Measurements from ENCODE around the gene MCM10. TPM values are rescaled to one million over a fixed set of nuclear protein-coding genes. Genes with fewer than 3 reads are reported as not detected.
"Not testable (repeated sequence)": the region's sequence is repeated elsewhere in the genome, so short reads cannot be mapped to it uniquely, and the experiment has no call there.

MCM10 gene
- 0.22 TPM for total RNA-seq
- long read RNA-seq, result 0 reads

DNA sequence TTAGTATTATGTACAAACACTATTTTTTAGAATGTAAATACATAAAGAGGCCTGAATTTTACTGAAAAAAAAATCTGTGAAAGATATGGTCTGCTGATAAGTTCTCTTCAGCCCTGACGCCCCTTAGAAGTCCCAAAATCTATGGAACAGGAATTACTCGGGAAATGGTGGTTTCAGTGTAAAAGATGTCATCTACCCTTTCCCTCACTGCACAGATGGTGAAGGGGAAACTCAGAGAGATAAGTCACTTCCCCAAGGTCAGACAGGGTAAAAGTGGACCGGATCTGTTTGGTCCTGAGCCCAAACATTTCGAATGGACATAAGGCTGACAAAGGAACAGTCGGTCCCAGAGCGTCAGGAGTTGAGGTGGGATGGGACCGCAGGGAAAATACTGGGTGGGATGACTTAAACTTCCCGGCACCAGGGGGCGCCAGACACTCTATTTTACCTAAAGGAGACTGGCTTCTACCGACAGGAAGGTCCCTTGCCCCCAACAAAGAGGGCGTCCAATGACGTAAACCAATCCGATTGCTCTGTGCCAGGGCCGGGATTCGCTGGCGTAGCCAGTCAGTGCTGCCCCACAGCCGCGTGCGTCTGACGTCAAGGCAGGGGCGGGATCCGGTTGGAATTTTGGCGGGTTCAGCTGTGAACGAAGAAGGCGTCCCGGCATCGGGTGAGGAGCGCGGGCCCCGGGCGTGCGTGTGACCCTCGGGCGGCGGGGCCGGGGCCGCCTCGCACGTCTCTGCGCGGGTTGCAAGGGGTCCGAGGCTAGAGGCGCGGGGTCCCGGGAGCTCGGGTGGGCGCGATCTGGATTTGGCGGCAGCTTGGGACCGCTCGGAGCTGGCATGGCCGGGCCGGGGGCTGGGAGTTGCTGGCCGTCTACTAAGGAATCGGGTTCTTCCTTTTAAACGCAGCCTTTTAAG, at the start of gene MCM10:
Gene MCM10, plus strand, starts transcription at position 625 of the 923 bp plus-strand sequence. CDS start 2,645 bp downstream, outside the sequence.
- intact Hi-C loops (cut with DNase I), result loop anchor here (5.0 to 10.0 kb wide), 2 partner anchors 141 to 364 kb away; partner anchors contain the start of genes BEND7 and PHYH
- peak; percentile 97 for DNase-seq (ENCODE audit: low spot score)

GRCh38 chr10:13113544-13113943, 47.8 kb upstream of the MCM10 start:
- DNase-seq (ENCODE audit: low spot score), result no peak
- intact Hi-C loops (cut with DNase I), result no loop called here

- intact Hi-C loops (cut with DNase I), result no loop called here
- DNase-seq (ENCODE audit: low spot score), result no peak
Observed at GRCh38 chr10:13115832-13116803, 45.2 kb upstream of the MCM10 start.

DNA sequence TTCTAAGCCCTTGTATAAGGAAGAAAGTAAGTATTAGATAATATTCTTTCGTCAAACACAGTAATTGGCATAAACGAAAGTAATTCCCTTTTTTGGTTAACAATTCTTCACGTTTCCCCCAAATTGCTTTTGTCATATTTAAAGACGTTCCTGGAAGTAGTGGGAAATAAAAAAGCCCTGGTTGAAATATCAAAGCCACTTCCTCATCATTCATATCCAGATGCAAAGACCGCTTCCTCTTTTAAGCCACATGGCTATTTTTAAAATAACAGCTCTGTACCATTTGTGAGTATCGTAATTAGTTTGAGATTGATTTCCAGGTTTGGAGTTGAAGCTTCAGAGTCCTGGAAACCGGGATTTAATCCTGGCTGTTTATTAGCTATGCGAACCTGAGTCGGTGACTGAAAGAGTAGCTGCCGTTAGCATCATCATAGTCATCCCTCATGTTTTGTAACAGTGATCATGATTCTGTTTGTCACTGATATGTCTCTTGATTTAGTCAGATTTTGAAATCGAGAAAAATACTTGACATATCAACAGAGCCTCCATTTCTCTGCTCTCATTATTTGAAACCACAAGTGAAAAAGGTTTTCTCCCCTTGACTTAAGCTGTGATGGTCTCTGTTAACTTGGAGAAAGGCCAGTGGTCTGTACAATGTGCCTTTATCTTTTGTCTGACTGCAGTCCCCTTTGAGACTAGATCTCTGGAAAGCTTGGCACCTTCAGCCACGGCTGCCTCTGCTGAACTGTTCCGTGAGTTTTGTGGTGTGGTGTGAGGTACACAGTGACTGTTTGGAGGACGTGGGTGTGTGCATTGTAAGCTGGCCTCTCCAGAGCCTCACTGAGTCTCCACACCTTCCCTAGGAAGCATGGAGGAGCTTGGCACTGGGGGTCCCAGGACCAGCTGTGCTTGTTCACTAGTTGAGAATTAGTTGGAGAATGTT, 43.2 kb upstream of the MCM10 start:
- intact Hi-C loops (cut with DNase I), result no loop called here
- DNase-seq (ENCODE audit: low spot score), result no peak

DNA sequence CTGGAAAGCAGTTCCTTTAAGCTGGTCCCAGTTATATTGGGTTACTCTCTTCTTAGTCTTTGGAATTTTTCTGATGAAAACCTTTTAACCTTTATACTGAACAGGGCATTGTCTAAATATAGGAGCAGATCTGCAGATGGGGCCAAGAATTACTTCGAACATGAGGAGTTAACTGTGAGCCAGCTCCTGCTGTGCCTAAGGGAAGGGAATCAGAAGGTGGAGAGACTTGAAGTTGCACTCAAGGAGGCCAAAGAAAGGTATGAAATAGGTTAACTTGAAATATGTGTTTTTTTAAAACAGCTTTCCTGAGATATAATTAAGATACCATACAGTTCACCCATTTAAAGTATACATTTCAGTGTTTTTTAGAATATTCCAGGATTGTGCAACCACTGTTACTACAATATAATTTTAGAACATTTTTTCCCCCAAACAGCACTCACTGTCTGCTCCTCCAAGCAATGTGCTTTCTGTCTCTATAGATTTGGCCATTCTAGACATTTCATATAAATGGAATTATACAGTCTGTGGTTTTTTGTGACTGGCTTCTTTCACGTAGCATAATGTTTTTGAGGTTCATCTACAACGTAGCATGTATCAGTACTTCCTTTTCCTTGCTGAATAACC, 42.5 kb upstream of the MCM10 start:
- intact Hi-C loops (cut with DNase I), result no loop called here
- no peak for DNase-seq (ENCODE audit: low spot score)

- DNase-seq (ENCODE audit: low spot score), result no peak
Observed at GRCh38 chr10:13120786-13121499, 40.4 kb upstream of the MCM10 start.

GRCh38 chr10:13121500-13121854, 39.9 kb upstream of the MCM10 start:
- intact Hi-C loops (cut with DNase I), result no loop called here
- DNase-seq (ENCODE audit: low spot score), result no peak

More at GRCh38 chr10:13120786-13121499, 40.4 kb upstream of the MCM10 start:
- intact Hi-C loops (cut with DNase I), result no loop called here

- no peak for DNase-seq (ENCODE audit: low spot score)
- intact Hi-C loops (cut with DNase I), result no loop called here
Observed at GRCh38 chr10:13136651-13137050, 24.7 kb upstream of the MCM10 start.

DNA sequence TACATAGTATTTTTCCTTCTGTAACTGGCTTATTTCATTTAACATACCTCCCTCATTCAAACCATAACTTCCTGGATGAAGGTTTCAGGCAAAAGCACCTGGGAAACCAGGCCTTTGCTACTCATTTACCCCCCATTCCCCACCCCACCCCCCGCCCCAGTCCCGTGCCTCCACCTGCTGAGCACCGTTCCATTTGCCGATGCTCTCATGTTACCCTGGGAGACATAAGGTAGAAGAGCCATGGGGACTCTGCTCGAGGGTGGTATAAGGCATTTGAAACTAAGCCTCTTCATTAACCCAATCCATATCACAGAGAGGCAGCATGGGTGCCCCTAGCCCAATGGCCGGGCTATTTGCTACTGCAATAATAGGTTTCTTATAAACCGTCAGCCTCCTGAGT, 22.2 kb upstream of the MCM10 start:
- intact Hi-C loops (cut with DNase I), result no loop called here

DNA sequence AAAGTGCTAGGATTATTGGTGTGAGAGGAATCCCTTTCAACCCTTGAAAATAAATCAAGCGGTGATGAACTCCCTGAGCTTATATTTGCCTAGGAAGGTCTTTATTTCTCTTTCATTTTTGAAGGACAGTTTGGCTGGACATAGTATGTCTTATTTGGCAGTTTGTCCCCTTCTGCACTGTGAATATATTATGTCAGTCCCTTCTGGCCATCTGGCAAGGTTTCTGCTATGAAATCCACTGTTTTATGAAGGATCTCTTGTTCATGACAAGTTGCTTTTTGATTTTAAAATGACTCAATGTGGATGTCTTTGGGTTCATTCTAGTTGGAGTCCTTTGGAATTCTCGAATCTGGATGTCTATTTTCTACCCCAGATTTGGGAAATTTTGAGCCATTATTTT, 21.7 kb upstream of the MCM10 start:
- intact Hi-C loops (cut with DNase I), result no loop called here
- DNase-seq (ENCODE audit: low spot score), result no peak

More for the DNA sequence above, 22.2 kb upstream of the MCM10 start:
- DNase-seq (ENCODE audit: low spot score), result no peak

DNA sequence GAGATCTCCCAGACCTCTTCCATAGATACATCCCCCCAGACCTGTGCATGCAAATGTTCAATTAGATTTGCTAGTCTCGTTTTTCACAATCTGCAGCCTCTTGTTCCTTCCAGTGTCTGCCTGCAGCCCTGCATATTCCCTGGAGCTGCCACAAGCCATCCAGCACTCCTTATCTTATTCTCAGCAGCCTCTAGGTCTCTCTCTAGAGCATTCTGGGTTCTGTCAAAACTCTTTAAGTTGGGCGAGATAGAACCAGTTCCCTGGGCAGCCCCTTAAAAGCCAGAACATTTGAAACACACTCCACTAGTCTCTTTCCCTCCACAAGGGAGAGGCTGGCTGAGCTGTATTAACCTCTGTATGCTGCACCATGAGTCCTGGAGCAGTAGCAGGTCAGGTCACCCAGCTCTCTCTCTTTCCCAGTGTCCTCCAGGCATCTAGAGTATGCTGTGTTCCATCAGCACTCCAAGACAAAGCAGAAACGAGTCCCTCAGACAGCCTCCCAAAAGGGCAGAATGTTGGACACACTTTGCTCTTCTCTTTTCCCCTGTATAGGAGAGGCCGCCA, 20.6 kb upstream of the MCM10 start:
- no peak for DNase-seq (ENCODE audit: low spot score)
- intact Hi-C loops (cut with DNase I), result no loop called here

DNA sequence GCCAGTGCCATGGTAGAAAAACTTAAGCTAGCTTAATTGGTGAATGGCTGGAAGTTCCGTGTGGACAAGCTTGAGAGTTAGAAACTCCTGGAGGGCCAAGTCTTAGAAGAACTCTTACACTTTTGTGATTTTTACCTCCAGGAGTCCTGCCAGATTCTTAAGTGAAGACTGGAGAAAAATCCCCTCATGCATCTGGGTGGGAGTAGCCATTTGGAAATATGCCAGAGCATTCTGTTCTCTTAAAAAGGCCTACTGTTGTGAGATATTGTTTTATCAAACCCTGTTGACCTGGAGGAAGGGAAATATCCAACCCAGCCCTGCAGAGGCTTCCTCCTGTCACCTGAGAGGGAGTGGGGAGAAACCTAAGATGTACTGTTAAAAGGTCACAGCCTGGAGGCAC, 17.6 kb upstream of the MCM10 start:
- DNase-seq (ENCODE audit: low spot score), result no peak
- intact Hi-C loops (cut with DNase I), result no loop called here

DNA sequence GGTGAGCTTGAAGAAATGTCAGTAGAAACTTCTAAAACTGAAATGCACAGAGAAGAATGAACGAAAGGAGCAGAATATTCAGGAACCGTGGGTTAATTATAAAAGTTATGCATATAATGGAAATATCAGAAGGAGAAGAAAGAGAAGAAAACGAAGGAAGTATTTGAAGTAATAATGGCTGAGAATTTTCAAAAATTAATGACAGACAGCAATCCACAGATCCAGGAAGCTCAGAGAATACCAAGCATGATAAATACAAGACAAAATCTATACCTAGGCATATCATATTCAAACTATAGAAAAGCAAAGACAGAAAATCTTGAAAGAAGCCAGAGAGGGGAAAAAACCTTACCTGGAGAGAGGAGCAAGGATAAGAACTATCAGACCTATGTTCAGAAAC, 16.5 kb upstream of the MCM10 start:
- intact Hi-C loops (cut with DNase I), result no loop called here
- no peak for DNase-seq (ENCODE audit: low spot score)

DNA sequence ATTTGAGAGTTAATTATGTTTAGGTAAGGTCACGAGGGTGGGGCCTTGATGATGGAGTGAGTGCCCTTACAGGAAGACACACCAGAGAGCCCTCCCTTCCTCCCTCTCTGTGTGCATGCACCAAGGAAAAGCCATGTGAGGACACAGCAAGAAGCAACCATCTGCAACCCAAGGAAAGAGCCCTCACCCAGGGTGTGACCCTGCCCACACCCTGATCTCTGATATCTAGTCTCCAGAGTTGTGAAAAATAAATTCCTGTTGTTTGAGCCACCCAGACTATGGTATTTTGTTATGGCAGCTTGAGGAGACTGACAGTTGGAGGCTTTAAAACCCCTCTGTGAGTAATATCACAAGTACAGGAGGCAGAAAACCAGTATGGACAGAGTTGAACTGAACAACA, 15.0 kb upstream of the MCM10 start:
- intact Hi-C loops (cut with DNase I), result no loop called here
- no peak for DNase-seq (ENCODE audit: low spot score)

DNA sequence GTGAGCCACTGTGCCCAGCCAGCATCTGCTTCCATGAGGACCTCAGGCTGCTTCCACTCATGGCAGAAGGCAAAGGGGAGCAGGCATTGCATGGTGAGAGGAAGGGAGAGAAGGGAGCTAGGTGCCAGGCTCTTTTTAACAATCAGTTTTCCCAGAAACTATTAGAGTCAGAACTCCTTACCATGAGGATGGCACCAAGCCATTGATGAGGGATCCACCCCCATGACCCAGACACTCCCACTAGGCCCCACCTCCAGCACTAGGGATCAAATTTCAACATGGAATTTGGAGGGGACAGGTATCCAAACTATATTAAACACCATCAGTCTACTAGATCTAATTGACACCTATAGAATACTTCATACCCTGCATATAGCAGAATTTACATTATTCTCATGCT, 14.2 kb upstream of the MCM10 start:
- intact Hi-C loops (cut with DNase I), result no loop called here
- DNase-seq (ENCODE audit: low spot score), result no peak

DNA sequence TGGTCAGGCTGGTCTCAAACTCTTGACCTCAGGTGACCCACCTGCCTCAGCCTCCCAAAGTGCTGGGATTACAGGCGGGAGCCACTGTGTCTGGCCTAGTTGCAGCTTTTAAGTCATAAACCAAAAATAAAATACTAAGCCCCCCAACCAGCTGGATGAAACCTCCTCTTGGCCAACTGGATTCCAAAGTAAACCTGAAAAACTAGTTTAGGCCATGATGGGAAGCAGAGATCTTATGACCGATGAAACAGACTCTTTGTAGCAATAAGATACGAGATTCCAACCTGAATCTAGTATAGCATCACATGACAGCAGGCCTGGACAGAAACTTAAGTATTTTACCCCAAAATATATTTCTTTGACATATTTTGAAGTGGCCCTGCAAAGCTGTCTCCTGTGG, 9.1 kb upstream of the MCM10 start:
- no peak for DNase-seq (ENCODE audit: low spot score)
- intact Hi-C loops (cut with DNase I), result no loop called here

DNA sequence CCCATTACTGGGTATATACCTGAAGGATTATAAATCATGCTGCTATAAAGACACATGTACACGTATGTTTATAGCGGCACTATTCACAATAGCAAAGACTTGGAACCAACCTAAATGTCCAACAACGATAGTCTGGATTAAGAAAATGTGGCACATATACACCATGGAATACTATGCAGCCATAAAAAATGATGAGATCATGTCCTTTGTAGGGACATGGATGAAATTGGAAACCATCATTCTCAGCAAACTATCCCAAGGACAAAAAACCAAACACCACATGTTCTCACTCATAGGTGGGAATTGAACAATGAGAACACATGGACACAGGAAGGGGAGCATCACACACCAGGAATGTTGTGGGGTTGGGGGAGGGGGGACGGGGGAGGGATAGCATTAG, 5.5 kb upstream of the MCM10 start:
- intact Hi-C loops (cut with DNase I); DNase-seq (ENCODE audit: low spot score): not testable (repeated sequence)

GRCh38 chr10:13158401-13158800, 3.0 kb upstream of the MCM10 start:
- no peak for DNase-seq (ENCODE audit: low spot score)
- intact Hi-C loops (cut with DNase I), result no loop called here

Measured in cardiac septum (tissue), 1 donor.